Stomach smooth muscle (tissue), 2 donors: ENCODE data around the gene LPP.

Experiments
- H3K27ac ChIP-seq: one replicate; pipeline ENCODE4 v1.7.0; 2013; ENCODE audit warnings: mild to moderate bottlenecking, low read length, inconsistent platforms
- H3K27me3 ChIP-seq, 2 donors: one replicate each; pipeline ENCODE4 v1.7.0; 2013; ENCODE audit warnings: low read length in 2 of 2; ENCODE audit not compliant: insufficient read depth in 2 of 2, control insufficient read depth in 1 of 2
- H3K36me3 ChIP-seq, 2 donors: one replicate each; pipeline ENCODE4 v1.7.0; 2013; ENCODE audit warnings: low read length in 2 of 2; ENCODE audit not compliant: control insufficient read depth in 2 of 2, insufficient read depth in 2 of 2
- H3K4me1 ChIP-seq: one replicate; pipeline ENCODE4 v1.7.0; 2013; ENCODE audit warnings: low read length; ENCODE audit not compliant: control insufficient read depth, insufficient read depth
- H3K4me3 ChIP-seq, 2 donors: one replicate each; pipeline ENCODE4 v1.7.0; 2013; ENCODE audit warnings: low read length in 2 of 2
- H3K9ac ChIP-seq, 2 donors: one replicate each; pipeline ENCODE4 v1.7.0; 2013; ENCODE audit warnings: low read length in 2 of 2, mild to moderate bottlenecking in 1 of 2
- H3K9me3 ChIP-seq, 2 donors: one replicate each; pipeline ENCODE4 v1.7.0; 2013; ENCODE audit warnings: low read length in 2 of 2; ENCODE audit not compliant: control insufficient read depth in 2 of 2
- donor health status: healthy.
- donor health status: Pancreatic carcinoma.

LPP gene

DNA sequence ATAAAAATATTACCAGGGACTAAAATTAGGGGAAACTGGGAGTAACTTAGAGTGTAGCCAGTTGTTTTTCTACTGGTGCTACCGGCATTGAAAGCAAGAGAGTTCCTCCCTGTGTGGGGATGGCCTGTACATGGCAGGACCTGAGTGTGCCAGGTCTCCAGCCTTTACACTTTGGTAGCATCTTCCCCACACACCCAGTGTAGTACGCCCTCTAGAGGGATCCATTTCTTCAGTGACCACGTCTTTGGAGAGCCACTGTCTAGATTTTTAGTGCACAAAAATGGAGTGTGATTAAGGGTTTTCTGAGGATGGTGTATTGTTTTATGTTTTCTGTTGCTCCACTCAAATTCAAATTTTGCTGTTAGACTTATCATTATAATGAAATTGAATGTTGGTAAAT, 510.8 kb downstream of the LPP start:
- Histone ChIP-seq H3K9me3 (no peaks in the 10 kb centered on the region), H3K4me1 (no peaks in the 10 kb centered on the region), H3K36me3 (no peaks in the 10 kb centered on the region), H3K27me3 (no peaks in the 10 kb centered on the region), H3K27ac (no peak overlapping the region), H3K9ac (no peak overlapping the region), H3K4me3 (no peak overlapping the region)

DNA sequence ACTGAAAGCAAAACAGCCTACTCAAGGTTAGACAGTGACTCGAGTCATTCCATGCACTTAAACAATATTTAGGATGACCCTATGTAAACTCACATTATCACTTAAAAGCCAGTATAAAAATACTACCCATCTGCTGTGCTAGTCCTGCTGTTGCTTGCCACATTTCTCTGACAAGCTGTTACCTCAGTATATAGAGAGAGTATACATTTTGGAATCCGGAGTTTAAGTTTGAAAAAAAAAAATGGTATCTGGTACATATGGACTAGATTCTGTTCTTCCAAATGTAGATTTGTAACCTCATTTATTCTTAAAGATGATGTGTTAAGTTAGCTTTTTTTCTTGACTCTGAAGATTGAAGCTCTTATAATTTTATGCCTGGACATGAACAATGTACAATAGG, 514.0 kb downstream of the LPP start:
- H3K4me3 ChIP-seq, result no peak overlapping the region
- no peak overlapping the region for H3K9ac ChIP-seq
- no peaks in the 10 kb centered on the region for H3K27me3 ChIP-seq
- no peaks in the 10 kb centered on the region for H3K36me3 ChIP-seq
- no peaks in the 10 kb centered on the region for H3K9me3 ChIP-seq
- no peak overlapping the region for H3K27ac ChIP-seq
- H3K4me1 ChIP-seq, result peaks cover 6% of the 10 kb centered on the region

DNA sequence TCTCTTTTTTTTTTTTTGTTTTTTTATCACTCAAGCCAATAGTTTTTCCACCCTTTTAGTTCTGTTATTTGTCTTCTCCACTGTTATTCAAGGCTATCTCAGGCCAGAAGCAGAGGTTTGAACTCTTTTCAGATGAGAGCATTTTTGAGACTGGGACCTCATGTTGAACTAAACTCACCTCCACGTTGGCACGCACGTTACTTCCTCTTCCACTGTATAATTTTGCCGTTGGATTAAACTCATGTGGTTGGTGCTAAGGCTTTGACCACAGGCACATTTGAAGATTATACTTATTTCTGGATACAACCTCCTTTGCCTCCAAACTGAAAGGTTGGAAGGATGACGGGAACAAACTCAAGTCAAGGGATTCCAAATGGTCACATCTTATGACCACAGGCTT, 516.5 kb downstream of the LPP start:
- no peaks in the 10 kb centered on the region for H3K9me3 ChIP-seq
- no peak overlapping the region for H3K27ac ChIP-seq
- H3K4me1 ChIP-seq, result peaks cover 6% of the 10 kb centered on the region
- no peaks in the 10 kb centered on the region for H3K36me3 ChIP-seq
- H3K27me3 ChIP-seq, result no peaks in the 10 kb centered on the region
- no peak overlapping the region for H3K9ac ChIP-seq
- no peak overlapping the region for H3K4me3 ChIP-seq

DNA sequence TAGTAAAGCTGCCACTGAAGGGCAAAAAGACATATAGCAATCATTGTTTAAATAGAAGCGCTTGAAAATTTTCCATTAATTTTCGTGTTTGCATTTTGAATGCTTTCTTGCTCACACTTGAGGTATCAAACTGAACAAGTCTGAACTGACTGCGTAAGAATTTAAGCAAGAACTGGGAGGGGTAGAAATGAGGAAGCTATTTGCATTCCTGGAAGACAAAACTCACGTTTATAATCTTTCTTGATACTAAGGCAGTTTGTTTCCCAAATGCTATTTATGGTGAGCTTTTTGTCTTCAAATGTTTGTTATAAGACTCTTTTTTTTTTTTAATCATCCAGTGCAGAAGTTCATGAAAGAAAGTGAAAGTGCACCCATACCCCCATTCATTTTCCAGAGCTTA, 518.0 kb downstream of the LPP start:
- Histone ChIP-seq H3K4me1 (peaks cover 6% of the 10 kb centered on the region), H3K4me3 (no peak overlapping the region), H3K9me3 (peaks cover 0 to 4% of the 10 kb centered on the region in 2 donors), H3K27me3 (no peaks in the 10 kb centered on the region), H3K36me3 (no peaks in the 10 kb centered on the region), H3K27ac (no peak overlapping the region), H3K9ac (no peak overlapping the region)

DNA sequence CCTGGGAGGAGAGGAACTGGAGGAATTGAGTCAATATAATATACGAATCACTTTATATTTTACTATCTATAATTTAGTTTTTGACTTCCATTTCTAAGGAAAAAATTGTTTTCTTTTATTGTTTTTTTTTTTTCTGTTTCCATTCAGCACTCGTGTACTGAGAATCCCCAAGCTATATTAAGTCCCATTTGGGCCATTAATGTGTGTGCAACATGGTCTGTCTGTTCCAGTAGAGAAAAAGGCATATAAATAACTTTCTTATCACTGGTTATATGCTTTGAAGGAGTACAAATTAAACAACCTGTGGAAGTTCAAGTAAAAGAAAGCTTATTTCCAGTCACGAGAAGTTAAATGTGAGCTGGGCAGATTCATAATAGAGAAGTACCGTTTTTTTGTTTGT, 518.9 kb downstream of the LPP start:
- no peak overlapping the region for H3K9ac ChIP-seq
- H3K4me1 ChIP-seq, result peaks cover 6% of the 10 kb centered on the region
- H3K36me3 ChIP-seq, result no peaks in the 10 kb centered on the region
- H3K4me3 ChIP-seq, result no peak overlapping the region
- no peaks in the 10 kb centered on the region for H3K27me3 ChIP-seq
- peaks cover 0 to 4% of the 10 kb centered on the region in 2 donors for H3K9me3 ChIP-seq
- no peak overlapping the region for H3K27ac ChIP-seq

DNA sequence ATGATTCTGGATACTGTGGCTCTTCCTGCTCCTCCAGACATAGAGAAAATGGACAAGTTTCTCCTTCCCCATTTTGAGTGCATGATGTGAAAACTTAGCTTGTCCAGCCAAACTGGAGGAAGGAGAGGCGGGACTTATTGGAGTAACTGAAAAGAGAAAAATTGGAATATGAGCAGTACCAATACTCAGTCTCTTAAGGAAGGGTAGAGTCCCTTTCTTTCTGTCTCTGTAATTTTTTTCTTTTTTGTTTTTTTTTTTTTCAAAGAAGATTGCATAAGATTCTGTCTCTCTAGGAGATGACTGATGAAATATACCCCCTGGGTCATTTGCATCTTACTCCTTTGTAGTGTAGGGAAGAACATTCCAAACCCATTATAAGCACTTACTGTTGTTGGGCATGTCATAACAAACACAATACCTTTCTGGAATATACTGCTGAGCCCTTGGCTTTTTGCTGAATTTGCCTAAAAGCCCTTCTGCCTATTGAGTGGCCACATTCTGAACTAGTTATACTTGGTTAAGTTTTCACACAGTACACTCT, 519.8 kb downstream of the LPP start:
- no peaks in the 10 kb centered on the region for H3K27me3 ChIP-seq
- H3K36me3 ChIP-seq, result no peaks in the 10 kb centered on the region
- H3K4me3 ChIP-seq, result no peak overlapping the region
- no peak overlapping the region for H3K27ac ChIP-seq
- H3K9ac ChIP-seq, result no peak overlapping the region
- peaks cover 0 to 4% of the 10 kb centered on the region in 2 donors for H3K9me3 ChIP-seq
- peaks cover 6% of the 10 kb centered on the region for H3K4me1 ChIP-seq

DNA sequence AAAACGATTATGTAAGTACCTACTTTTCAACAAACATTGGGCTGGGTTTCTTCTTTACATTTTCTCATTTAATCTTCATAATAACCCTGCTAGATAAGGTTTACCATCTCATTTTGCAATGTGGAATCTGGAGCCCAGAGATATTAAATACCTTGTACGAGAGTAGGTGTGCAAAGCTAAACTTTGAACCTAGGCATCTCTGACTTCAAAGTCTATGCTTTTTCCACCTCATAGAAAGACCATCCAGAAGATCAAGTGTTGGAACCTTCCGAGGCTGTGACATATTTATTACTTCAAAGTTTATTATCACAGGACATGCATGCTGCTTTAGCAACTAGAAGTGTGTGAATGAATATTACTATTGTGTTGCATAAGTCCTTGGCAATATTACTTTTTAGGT, 520.6 kb downstream of the LPP start:
- Histone ChIP-seq H3K4me1 (peaks cover 12% of the 10 kb centered on the region), H3K27ac (no peak overlapping the region)

DNA sequence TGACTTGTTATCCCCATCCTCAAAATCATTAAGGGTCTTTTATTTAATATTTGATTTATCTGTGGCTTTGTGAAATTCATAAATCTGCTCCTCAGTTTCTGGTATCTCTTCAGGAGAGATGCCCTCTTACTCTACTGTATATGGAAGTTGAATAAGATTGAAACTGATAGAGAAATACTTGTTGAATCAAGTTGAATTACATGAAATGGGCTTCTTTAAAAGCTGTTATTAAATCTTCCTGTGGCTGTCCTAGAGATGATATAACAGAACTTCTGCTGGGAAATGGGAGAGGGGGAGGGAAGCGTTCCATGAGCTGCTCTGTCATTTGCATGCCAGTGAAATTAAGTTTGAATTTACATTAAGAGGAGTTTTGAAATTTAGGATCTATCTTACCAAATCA, 523.4 kb downstream of the LPP start:
- H3K27ac ChIP-seq, result no peak overlapping the region
- H3K36me3 ChIP-seq, result no peaks in the 10 kb centered on the region
- peaks cover 0 to 4% of the 10 kb centered on the region in 2 donors for H3K9me3 ChIP-seq
- peaks cover 23% of the 10 kb centered on the region for H3K4me1 ChIP-seq
- H3K9ac ChIP-seq, result no peak overlapping the region
- no peaks in the 10 kb centered on the region for H3K27me3 ChIP-seq
- no peak overlapping the region for H3K4me3 ChIP-seq

More for the DNA sequence above, 520.6 kb downstream of the LPP start:
- Histone ChIP-seq H3K27me3 (no peaks in the 10 kb centered on the region), H3K36me3 (no peaks in the 10 kb centered on the region), H3K9ac (no peak overlapping the region), H3K4me3 (no peak overlapping the region), H3K9me3 (peaks cover 0 to 4% of the 10 kb centered on the region in 2 donors)

DNA sequence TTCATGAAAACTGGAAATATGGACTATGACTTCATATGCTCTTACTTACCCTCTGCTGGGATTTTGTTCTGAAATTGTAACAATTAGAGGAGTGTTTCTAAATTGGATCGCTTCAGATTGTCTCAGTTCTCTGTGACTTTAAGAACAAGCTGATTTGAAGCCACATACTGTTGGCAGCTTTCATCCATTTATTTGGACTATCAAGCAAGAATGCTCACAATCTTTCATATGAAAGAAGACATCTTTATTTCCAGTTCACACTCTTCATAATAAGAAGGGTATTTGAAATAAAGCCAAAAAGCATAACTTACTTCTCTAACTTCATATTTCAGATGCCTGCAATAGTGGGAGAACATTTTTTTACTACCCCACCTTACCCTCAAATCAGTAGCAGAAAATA, 526.2 kb downstream of the LPP start:
- peaks cover 32% of the 10 kb centered on the region for H3K4me1 ChIP-seq
- H3K27ac ChIP-seq, result no peak overlapping the region
- no peak overlapping the region for H3K9ac ChIP-seq
- no peaks in the 10 kb centered on the region for H3K27me3 ChIP-seq
- H3K4me3 ChIP-seq, result no peak overlapping the region
- H3K9me3 ChIP-seq, result peaks cover 0 to 4% of the 10 kb centered on the region in 2 donors
- no peaks in the 10 kb centered on the region for H3K36me3 ChIP-seq

DNA sequence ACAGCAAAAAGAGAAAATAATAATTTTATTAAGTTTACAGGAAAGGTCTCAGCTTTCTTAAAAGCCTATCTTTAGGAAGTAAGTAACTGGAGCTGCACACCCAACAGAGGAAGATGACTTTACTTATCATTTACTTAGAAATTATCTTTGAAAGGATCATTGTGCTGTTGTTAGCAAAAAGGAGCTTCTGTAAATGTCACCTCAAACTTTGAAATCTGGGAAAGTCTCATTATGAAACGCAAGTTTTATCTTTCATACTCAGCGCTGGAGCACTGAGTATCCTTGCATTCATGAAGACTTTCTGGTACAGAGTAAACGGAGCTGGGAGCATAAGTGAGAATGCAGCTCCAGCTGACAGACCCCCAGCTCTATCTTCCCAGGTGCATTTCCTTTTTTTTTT, 526.6 kb downstream of the LPP start:
- no peak overlapping the region for H3K27ac ChIP-seq

DNA sequence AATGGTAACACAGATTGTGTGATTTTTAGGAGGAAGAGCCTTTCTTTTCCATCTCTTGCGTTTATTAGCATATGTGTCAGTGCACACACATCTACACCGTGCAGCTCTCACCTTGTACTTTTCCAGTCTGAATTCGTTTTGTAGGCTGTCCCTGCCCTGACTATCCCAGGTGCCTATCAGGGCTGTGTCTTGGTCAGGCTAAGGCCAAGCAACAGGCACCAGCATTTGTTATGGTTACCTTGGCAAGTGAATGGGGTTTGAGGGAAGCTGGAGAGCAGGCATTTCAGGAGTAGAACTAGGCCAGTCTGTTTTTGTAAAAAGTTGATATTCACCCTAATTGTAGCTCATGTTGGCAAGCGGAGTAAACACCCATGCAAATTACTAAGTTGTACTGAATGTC, 528.4 kb downstream of the LPP start:
- no peak overlapping the region for H3K9ac ChIP-seq
- H3K27me3 ChIP-seq, result no peaks in the 10 kb centered on the region
- H3K36me3 ChIP-seq, result no peaks in the 10 kb centered on the region
- peaks cover 32% of the 10 kb centered on the region for H3K4me1 ChIP-seq
- H3K4me3 ChIP-seq, result no peak overlapping the region
- no peak overlapping the region for H3K27ac ChIP-seq
- H3K9me3 ChIP-seq, result no peaks in the 10 kb centered on the region

More for the DNA sequence above, 526.6 kb downstream of the LPP start:
- Histone ChIP-seq H3K36me3 (no peaks in the 10 kb centered on the region), H3K9me3 (peaks cover 0 to 4% of the 10 kb centered on the region in 2 donors), H3K4me3 (no peak overlapping the region), H3K4me1 (peaks cover 32% of the 10 kb centered on the region), H3K9ac (no peak overlapping the region), H3K27me3 (no peaks in the 10 kb centered on the region)
